Neural cell (in vitro differentiated cells): Measurements from ENCODE around the gene IGF2BP3. TPM values are rescaled to one million over a fixed set of nuclear protein-coding genes. Genes with fewer than 3 reads are reported as not detected.

Experiments used
- H2AFZ ChIP-seq: fragments of 200-600, 300-800 bp; sonication (generic), shearing (Covaris generic); 2 replicates; pipeline ENCODE4 v1.6.0; 2014; ENCODE audit warnings: low read depth, mild to moderate bottlenecking, antibody characterized with exemption, low read length, moderate library complexity
- H3F3A ChIP-seq: fragments of 200-600 bp; shearing (Covaris generic); 2 replicates; pipeline ENCODE4 v1.6.1; 2016; ENCODE audit warnings: mild to moderate bottlenecking, moderate library complexity, mixed read lengths, antibody characterized with exemption, low read length; ENCODE audit not compliant: insufficient read depth, poor library complexity, severe bottlenecking
- H3K27ac ChIP-seq: fragments of 200-600, 300-800 bp; sonication (generic), shearing (Covaris generic); 2 replicates; pipeline ENCODE4 v1.5.1; 2014; ENCODE audit warnings: mild to moderate bottlenecking, low read length, moderate library complexity
- H3K27me3 ChIP-seq: fragments of 300-800, 200-600 bp; sonication (generic), shearing (Covaris generic); 2 replicates; pipeline ENCODE4 v1.6.0; 2014; ENCODE audit warnings: mild to moderate bottlenecking, low read depth, low read length, moderate library complexity; ENCODE audit not compliant: insufficient read depth
- H3K36me3 ChIP-seq: fragments of 300-800, 200-600 bp; sonication (generic), shearing (Covaris generic); 2 replicates; pipeline ENCODE4 v1.5.1; 2014; ENCODE audit warnings: mild to moderate bottlenecking, antibody characterized with exemption, low read length, moderate library complexity; ENCODE audit not compliant: insufficient read depth
- H3K4me2 ChIP-seq: fragments of 300-800, 200-600 bp; sonication (generic), shearing (Covaris generic); 2 replicates; pipeline ENCODE4 v1.6.0; 2014; ENCODE audit warnings: mild to moderate bottlenecking, low read length
- H3K4me3 ChIP-seq: fragments of 300-800, 200-600 bp; sonication (generic), shearing (Covaris generic); 2 replicates; pipeline ENCODE4 v1.5.1; 2014; ENCODE audit warnings: mild to moderate bottlenecking, low read length, moderate library complexity
- H3K79me2 ChIP-seq: fragments of 200-600 bp; shearing (Covaris generic); replicated peaks from 2 replicates; pipeline ENCODE4 v1.6.0; 2014; ENCODE audit warnings: mild to moderate bottlenecking, low read length, moderate library complexity; ENCODE audit not compliant: insufficient read depth
- H3K9ac ChIP-seq: fragments of 300-800, 200-600 bp; sonication (generic), shearing (Covaris generic); 2 replicates; pipeline ENCODE4 v1.6.1; 2016; ENCODE audit warnings: mild to moderate bottlenecking, low read length, mixed read lengths
- H3K9me2 ChIP-seq: fragments of 200-600 bp; shearing (Covaris generic); 2 replicates; pipeline ENCODE4 v1.6.1; 2016; ENCODE audit warnings: mild to moderate bottlenecking, low read length, mixed read lengths; ENCODE audit not compliant: insufficient read depth
- H3K9me3 ChIP-seq: fragments of 200-600, 300-800 bp; sonication (generic), shearing (Covaris generic); 2 replicates; pipeline ENCODE4 v1.6.1; 2016; ENCODE audit warnings: mild to moderate bottlenecking, mixed run types, low read length, moderate library complexity, mixed read lengths
- H4K20me1 ChIP-seq: fragments of 200-600 bp; shearing (Covaris generic); 2 replicates; pipeline ENCODE4 v1.6.1; 2016; ENCODE audit warnings: mild to moderate bottlenecking, mixed run types; ENCODE audit not compliant: insufficient read depth
- EP300 ChIP-seq: fragments of 450-650 bp; conservative IDR thresholded peaks from 2 replicates; pipeline ENCODE4 v1.6.1; 2014; ENCODE audit warnings: antibody characterized with exemption, mild to moderate bottlenecking, moderate library complexity; ENCODE audit not compliant: poor library complexity, severe bottlenecking
- EZH2 ChIP-seq: fragments of 200-600, 300-800 bp; shearing (Covaris generic), sonication (generic); IDR thresholded peaks from 2 replicates; pipeline ENCODE4 v1.6.1; 2014; ENCODE audit warnings: antibody characterized with exemption, low read length, borderline replicate concordance, mild to moderate bottlenecking; ENCODE audit not compliant: insufficient read depth, poor library complexity, severe bottlenecking
- MXI1 ChIP-seq: fragments of 450-650 bp; conservative IDR thresholded peaks from 2 replicates; pipeline ENCODE4 v1.6.1; 2014; ENCODE audit warnings: antibody characterized with exemption, mild to moderate bottlenecking; ENCODE audit not compliant: poor library complexity, severe bottlenecking
- POLR2AphosphoS5 ChIP-seq: IDR thresholded peaks from 2 replicates; pipeline ENCODE4 v1.6.1; 2012
- RAD21 ChIP-seq: fragments of 450-650 bp; conservative IDR thresholded peaks from 2 replicates; pipeline ENCODE4 v1.6.1; 2014; ENCODE audit warnings: antibody characterized with exemption, mild to moderate bottlenecking, moderate library complexity
- SMC3 ChIP-seq: fragments of 450-650 bp; conservative IDR thresholded peaks from 2 replicates; pipeline ENCODE4 v1.6.1; 2014; ENCODE audit warnings: antibody characterized with exemption, mild to moderate bottlenecking, moderate library complexity; ENCODE audit not compliant: poor library complexity
- TAF1 ChIP-seq: IDR thresholded peaks from 2 replicates; pipeline ENCODE4 v1.6.1; 2012; ENCODE audit warnings: low read depth
- polyA plus RNA-seq: library from polyadenylated mRNA; depleted of rRNA; stranded (reverse); fragments of >200 nt; gene quantifications from 2 replicates; pipeline ENCODE4 v1.2.3, GENCODE V29; 2014
- TF ChIP-seq, protein P1 (sequence below): fragments of 450-650 bp; IDR thresholded peaks from 2 replicates; pipeline ENCODE4 v1.5.1; 2014; ENCODE audit warnings: antibody characterized with exemption, mild to moderate bottlenecking, moderate library complexity; ENCODE audit not compliant: poor library complexity, severe bottlenecking
- TF ChIP-seq, protein P2 (sequence below): IDR thresholded peaks from 2 replicates; pipeline ENCODE4 v1.6.1; 2012; ENCODE audit warnings: borderline replicate concordance

The IGF2BP3 gene
- polyA plus RNA-seq, 1 donor from 2014 or later = 29.6 TPM

DNA sequence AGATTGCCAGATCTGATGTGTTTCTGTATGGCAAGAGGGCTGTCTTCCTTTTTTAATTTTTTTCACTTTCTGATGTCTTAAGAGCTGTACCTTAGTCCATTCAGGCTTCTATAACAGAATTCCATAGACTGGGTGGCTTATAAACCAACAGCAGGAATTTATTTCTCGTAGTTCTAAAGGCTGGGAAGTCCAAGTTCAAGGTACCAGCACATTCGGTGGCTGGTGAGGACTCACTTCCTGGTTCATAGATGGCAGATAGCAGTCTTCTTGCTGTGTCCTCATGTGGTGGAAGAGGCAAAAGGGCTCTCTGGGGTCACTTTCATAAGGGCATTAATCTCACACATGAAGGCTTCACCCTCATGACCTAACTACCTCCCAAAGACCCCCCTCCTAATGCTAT is 202.9 kb downstream of the IGF2BP3 start:
- Histone ChIP-seq H4K20me1 (no peaks in the 10 kb centered on the region), H3K27me3 (no peaks in the 10 kb centered on the region), H2AFZ (no peak overlapping the region), H3K79me2 (no peaks in the 10 kb centered on the region), H3K9me3 (no peaks in the 10 kb centered on the region), H3K4me2 (no peak overlapping the region), H3K4me3 (no peak overlapping the region), H3K27ac (no peak overlapping the region), H3K9me2 (no peaks in the 10 kb centered on the region), H3F3A (no peaks in the 10 kb centered on the region), H3K36me3 (no peaks in the 10 kb centered on the region), H3K9ac (no peak overlapping the region)
- TF ChIP-seq RAD21 (no peak), EP300 (no peak), SMC3 (no peak), MXI1 (no peak), EZH2 (no peak), TAF1 (no peak), POLR2AphosphoS5 (no peak)
- TF ChIP-seq, protein P1, sequence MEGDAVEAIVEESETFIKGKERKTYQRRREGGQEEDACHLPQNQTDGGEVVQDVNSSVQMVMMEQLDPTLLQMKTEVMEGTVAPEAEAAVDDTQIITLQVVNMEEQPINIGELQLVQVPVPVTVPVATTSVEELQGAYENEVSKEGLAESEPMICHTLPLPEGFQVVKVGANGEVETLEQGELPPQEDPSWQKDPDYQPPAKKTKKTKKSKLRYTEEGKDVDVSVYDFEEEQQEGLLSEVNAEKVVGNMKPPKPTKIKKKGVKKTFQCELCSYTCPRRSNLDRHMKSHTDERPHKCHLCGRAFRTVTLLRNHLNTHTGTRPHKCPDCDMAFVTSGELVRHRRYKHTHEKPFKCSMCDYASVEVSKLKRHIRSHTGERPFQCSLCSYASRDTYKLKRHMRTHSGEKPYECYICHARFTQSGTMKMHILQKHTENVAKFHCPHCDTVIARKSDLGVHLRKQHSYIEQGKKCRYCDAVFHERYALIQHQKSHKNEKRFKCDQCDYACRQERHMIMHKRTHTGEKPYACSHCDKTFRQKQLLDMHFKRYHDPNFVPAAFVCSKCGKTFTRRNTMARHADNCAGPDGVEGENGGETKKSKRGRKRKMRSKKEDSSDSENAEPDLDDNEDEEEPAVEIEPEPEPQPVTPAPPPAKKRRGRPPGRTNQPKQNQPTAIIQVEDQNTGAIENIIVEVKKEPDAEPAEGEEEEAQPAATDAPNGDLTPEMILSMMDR = no peak
- TF ChIP-seq, protein P2, sequence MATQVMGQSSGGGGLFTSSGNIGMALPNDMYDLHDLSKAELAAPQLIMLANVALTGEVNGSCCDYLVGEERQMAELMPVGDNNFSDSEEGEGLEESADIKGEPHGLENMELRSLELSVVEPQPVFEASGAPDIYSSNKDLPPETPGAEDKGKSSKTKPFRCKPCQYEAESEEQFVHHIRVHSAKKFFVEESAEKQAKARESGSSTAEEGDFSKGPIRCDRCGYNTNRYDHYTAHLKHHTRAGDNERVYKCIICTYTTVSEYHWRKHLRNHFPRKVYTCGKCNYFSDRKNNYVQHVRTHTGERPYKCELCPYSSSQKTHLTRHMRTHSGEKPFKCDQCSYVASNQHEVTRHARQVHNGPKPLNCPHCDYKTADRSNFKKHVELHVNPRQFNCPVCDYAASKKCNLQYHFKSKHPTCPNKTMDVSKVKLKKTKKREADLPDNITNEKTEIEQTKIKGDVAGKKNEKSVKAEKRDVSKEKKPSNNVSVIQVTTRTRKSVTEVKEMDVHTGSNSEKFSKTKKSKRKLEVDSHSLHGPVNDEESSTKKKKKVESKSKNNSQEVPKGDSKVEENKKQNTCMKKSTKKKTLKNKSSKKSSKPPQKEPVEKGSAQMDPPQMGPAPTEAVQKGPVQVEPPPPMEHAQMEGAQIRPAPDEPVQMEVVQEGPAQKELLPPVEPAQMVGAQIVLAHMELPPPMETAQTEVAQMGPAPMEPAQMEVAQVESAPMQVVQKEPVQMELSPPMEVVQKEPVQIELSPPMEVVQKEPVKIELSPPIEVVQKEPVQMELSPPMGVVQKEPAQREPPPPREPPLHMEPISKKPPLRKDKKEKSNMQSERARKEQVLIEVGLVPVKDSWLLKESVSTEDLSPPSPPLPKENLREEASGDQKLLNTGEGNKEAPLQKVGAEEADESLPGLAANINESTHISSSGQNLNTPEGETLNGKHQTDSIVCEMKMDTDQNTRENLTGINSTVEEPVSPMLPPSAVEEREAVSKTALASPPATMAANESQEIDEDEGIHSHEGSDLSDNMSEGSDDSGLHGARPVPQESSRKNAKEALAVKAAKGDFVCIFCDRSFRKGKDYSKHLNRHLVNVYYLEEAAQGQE = no peak

DNA sequence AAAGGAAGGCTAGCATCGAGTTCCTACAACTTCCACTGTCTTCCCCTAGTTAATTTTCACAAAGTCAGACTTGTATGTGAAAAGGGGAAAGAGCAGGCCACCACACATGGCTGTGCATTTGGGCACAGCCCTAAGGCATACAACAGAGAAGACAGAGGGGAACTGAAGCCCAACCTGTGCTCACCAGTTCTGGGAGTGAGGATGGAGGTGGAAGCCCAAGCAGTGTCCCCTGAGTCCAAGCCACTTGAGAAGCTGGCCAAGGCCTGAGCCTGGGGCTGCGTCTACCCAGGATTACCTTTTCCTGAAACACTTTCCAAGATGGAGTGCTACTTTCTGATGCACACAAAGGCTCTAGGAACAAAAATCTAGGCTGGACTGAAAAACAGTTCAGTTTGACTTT is 203.4 kb downstream of the IGF2BP3 start:
- Histone ChIP-seq H3K36me3 (no peaks in the 10 kb centered on the region), H3K9me3 (no peaks in the 10 kb centered on the region), H3K27me3 (no peaks in the 10 kb centered on the region), H3F3A (no peaks in the 10 kb centered on the region), H3K4me2 (no peak overlapping the region), H3K4me3 (no peak overlapping the region), H3K9ac (no peak overlapping the region), H2AFZ (no peak overlapping the region), H3K79me2 (no peaks in the 10 kb centered on the region), H4K20me1 (no peaks in the 10 kb centered on the region), H3K27ac (no peak overlapping the region), H3K9me2 (no peaks in the 10 kb centered on the region)
- TF ChIP-seq, protein P2 = no peak
- TF ChIP-seq SMC3 (no peak), EZH2 (no peak), RAD21 (no peak), TAF1 (no peak), MXI1 (no peak), POLR2AphosphoS5 (no peak), EP300 (no peak)
- TF ChIP-seq, protein P1 = no peak
